ENCODE measurements around the gene CHRNA3. TPM values are rescaled to one million over a fixed set of nuclear protein-coding genes. Genes with fewer than 3 reads are reported as not detected.

CHRNA3 gene
- total and polyA plus RNA-seq, 8 donors, result 0.31 to 4.6 (median 1.0) TPM; not detected in 3

DNA sequence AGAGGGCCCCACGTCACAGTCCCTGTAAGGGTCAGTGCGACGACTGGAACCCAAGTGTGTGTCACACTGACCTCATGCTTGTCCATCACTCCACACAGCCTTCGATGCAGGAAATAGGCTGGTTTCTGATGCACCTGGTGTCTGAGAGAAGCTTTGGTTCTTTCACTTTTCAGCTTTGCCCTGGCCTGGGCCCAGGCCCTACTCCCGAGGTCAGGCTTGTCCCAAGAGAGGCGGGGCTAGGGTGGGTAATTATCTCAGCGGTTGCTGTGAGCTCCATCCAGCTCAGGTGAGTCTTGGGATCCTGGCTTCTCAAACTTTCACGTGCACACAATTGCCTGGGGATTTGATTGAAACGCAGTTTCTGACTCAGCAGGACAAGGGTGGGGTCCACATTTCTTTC is 39.8 kb upstream of the CHRNA3 start:
- Histone ChIP-seq H3K36me3 (no peaks in the 10 kb centered on the region), H3K9me3 (no peaks in the 10 kb centered on the region), H3K4me3 (no peak overlapping the region), H3K27me3 (peaks cover 0 to 16% (median 0%) of the 10 kb centered on the region in 3 donors), H3K4me1 (no peaks in the 10 kb centered on the region), H3K27ac (no peak overlapping the region)
- WGBS, 5 donors, result 63 to 75% (median 71%) methylated on average over 9 of the region's 9 CpGs
- intact Hi-C loops (cut with DNase I; ENCODE audit: low total_unique reads), result no loop called here
- TF ChIP-seq POLR2A (IDR thresholded peaks at IDR 0.05) (no peak), POLR2AphosphoS5 (IDR thresholded peaks at IDR 0.05) (no peak), CTCF (IDR thresholded peaks at IDR 0.05) (no peak)
- DNase-seq, result no peak

DNA sequence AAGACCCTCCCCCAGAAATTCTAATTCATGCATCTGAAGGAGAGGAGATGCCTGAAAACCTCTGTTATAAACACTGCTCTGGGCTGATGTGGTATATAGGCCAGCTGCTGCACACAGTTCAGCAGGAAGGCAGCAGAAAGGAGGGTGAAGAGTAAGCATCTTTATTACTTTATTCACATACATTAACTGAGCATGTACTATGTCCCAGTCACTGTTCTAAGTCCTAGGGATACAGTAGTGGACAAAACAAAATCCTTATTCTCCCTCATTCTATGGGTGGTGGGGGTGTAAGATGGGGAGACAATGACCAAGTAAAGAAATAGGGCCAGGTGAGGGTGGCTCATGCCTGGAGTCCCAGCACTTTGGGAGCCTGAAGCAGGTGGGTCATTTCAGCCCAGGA is 38.0 kb upstream of the CHRNA3 start:
- H3K36me3 ChIP-seq, result no peaks in the 10 kb centered on the region
- intact Hi-C loops (cut with DNase I; ENCODE audit: low total_unique reads), result no loop called here
- H3K4me3 ChIP-seq, result no peak overlapping the region
- no peaks in the 10 kb centered on the region for H3K9me3 ChIP-seq
- no peak for TF ChIP-seq EP300 (IDR thresholded peaks at IDR 0.05)
- no peak for TF ChIP-seq POLR2A (IDR thresholded peaks at IDR 0.05)
- no peak for TF ChIP-seq CTCF (IDR thresholded peaks at IDR 0.05)
- no peak for TF ChIP-seq POLR2AphosphoS5 (IDR thresholded peaks at IDR 0.05)
- no peak for DNase-seq
- no peaks in the 10 kb centered on the region for H3K4me1 ChIP-seq
- peaks cover 0 to 25% (median 0%) of the 10 kb centered on the region in 3 donors for H3K27me3 ChIP-seq
- no peak overlapping the region for H3K27ac ChIP-seq

DNA sequence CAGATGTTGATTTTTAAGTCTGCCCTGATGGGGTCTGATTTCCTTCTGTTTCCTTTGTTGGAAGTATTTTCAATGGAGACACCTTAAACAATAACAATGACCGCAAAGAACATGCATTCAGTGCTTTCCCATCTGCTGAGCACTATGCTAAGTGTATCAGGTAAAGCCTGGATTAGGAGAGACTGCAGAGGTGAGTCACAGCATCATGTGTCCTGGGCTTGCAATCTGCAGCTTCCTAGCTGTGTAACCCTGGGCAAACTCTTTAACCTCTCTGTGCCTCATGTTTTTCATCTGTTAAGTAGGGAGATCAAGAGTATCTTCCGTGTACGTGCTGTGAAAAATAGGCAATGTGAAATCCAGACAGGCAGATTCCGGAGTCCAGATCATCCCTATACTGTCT is 33.5 kb upstream of the CHRNA3 start:
- Histone ChIP-seq H3K27ac (no peak overlapping the region), H3K9me3 (no peaks in the 10 kb centered on the region), H3K4me1 (no peaks in the 10 kb centered on the region), H3K27me3 (peaks cover 0 to 9% (median 0%) of the 10 kb centered on the region in 3 donors), H3K36me3 (no peaks in the 10 kb centered on the region), H3K4me3 (no peak overlapping the region)
- 68 to 95% (median 88%) methylated on average over 4 of the region's 4 CpGs for WGBS, 5 donors
- intact Hi-C loops (cut with DNase I; ENCODE audit: low total_unique reads), result no loop called here
- DNase-seq, result no peak
- TF ChIP-seq POLR2A (IDR thresholded peaks at IDR 0.05) (no peak), EP300 (IDR thresholded peaks at IDR 0.05) (no peak), CTCF (IDR thresholded peaks at IDR 0.05) (no peak), POLR2AphosphoS5 (IDR thresholded peaks at IDR 0.05) (no peak)

DNA sequence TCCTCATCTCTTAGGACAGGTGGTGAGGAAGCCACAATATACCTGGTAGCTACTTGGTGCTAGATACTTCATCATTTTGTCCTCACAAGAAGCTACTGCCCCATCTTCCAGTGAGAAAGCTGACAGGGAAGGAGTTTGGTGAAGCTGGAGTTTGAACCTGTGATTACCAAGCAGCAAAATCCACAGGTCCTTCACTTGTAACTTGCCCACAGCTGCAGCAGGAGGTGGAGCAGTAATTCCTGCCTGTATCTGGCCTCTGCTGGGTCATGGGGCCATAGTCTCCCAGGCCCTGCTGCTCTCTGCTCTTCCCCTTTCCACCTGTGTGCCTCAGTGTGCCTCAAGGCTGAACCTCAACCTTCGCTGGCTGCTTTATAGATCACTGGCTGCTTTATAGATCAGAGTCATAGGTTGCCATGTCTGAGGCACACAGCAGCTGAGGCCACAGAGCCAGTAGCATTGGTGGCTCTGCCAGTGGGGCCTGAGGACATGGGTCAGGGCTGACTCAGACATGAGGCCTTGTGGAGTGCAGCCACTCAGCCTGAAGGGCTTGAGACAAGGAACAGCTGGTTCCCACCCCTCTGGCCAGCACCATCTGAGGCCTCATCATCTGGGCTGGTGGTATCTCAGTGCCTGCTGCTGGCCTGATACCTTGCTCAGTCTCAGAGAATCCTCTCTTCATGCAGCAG is 31.3 kb upstream of the CHRNA3 start:
- Histone ChIP-seq H3K27ac (no peak overlapping the region), H3K27me3 (peaks cover 0 to 9% (median 0%) of the 10 kb centered on the region in 3 donors), H3K9me3 (no peaks in the 10 kb centered on the region), H3K36me3 (no peaks in the 10 kb centered on the region), H3K4me1 (no peaks in the 10 kb centered on the region), H3K4me3 (no peak overlapping the region)
- no peak for TF ChIP-seq POLR2A (IDR thresholded peaks at IDR 0.05)
- TF ChIP-seq POLR2AphosphoS5 (IDR thresholded peaks at IDR 0.05), result no peak
- TF ChIP-seq EP300 (IDR thresholded peaks at IDR 0.05), result no peak
- no peak for TF ChIP-seq CTCF (IDR thresholded peaks at IDR 0.05)
- intact Hi-C loops (cut with DNase I; ENCODE audit: low total_unique reads), result no loop called here
- 87 to 100% (median 100%) methylated on average over 1 of the region's 1 CpG for WGBS, 5 donors
- no peak for DNase-seq
